ENCODE measurements around the gene MPZL2. TPM values are rescaled to one million over a fixed set of nuclear protein-coding genes. Genes with fewer than 3 reads are reported as not detected.

The MPZL2 gene
- total RNA-seq, 1 experiment from 2014 or later, result 0.26 TPM

DNA sequence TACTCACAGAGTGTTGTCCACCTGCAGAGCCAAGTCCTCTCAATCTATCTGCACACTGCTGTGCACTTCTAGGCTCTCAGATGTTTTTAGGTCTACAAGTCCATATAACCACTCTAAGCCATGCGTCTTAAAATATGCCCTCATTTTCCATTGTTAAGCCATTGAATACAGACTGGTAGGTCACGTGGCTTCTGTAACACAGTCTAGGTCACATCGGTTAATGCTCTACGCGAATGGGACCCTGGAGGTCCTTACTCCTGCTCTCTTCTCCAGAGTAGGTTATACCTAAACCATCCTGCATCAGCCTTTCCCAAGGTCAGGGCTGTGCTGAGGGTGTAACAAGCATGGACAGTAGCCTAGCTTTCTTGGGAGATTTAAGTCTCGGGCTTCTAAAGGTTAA is 40.1 kb downstream of the MPZL2 start:
- Histone ChIP-seq H3K56ac (ENCODE audit: insufficient read length, low read depth, low read length) (no peak overlapping the region), H2BK15ac (ENCODE audit: low read depth, low read length) (no peak overlapping the region), H2BK12ac (ENCODE audit: insufficient read length, low read depth, low read length) (no peak overlapping the region), H2AFZ (ENCODE audit: low read length) (no peak overlapping the region), H3K9me3 (ENCODE audit: control insufficient read depth, low read depth, low read length) (no peaks in the 10 kb centered on the region), H2BK20ac (ENCODE audit: low read depth, low read length, poor library complexity, severe bottlenecking) (no peak overlapping the region), H3K9ac (ENCODE audit: extremely low read depth, insufficient read length, low read length) (no peak overlapping the region), H4K5ac (ENCODE audit: insufficient read length, low read depth, low read length) (no peak overlapping the region), H3K18ac (ENCODE audit: insufficient read length, low read depth, low read length) (no peak overlapping the region), H3K4ac (ENCODE audit: low read depth, low read length) (no peak overlapping the region), H4K20me1 (ENCODE audit: control insufficient read depth, insufficient read depth, insufficient read length) (no peaks in the 10 kb centered on the region), H4K91ac (ENCODE audit: insufficient read length, low read depth, low read length) (no peak overlapping the region), H3K27me3 (ENCODE audit: insufficient read depth, low read length) (no peaks in the 10 kb centered on the region), H3T11ph (ENCODE audit: low read length) (no peak overlapping the region), H2AK5ac (ENCODE audit: insufficient read length, low read length) (no peak overlapping the region), H4K8ac (replicated peaks; ENCODE audit: insufficient read length, low read depth, low read length) (no peak overlapping the region), H3K23me2 (ENCODE audit: insufficient read length, low read depth, low read length, poor library complexity, severe bottlenecking) (no peaks in the 10 kb centered on the region), H2BK5ac (ENCODE audit: insufficient read length, low read length) (no peak overlapping the region), H3K27ac (ENCODE audit: insufficient read length, low read depth, low read length) (no peak overlapping the region), H3K79me2 (ENCODE audit: insufficient read depth, low read length) (no peaks in the 10 kb centered on the region), H3K23ac (ENCODE audit: insufficient read length, low read depth, low read length) (no peak overlapping the region), H3K79me1 (ENCODE audit: insufficient read depth, low read depth, low read length, poor library complexity, severe bottlenecking) (no peaks in the 10 kb centered on the region), H3K14ac (ENCODE audit: insufficient read depth, low read length) (no peak overlapping the region), H3K4me2 (ENCODE audit: insufficient read depth, insufficient read length, low read length) (no peak overlapping the region), H3K4me1 (ENCODE audit: insufficient read depth, low read length) (no peaks in the 10 kb centered on the region), H2BK120ac (ENCODE audit: low read depth, low read length, poor library complexity, severe bottlenecking) (no peak overlapping the region)
- peaks cover 29% of the 10 kb centered on the region for H3K27me3 Mint-ChIP-seq (ENCODE audit: low read depth)
- TF ChIP-seq CTCF (conservative IDR thresholded peaks at IDR 0.05), result no peak
- no peaks in the 10 kb centered on the region for H3K36me3 Mint-ChIP-seq (ENCODE audit: insufficient read depth in 1 of 3, low read depth in 3 of 3)
- no peak for DNase-seq
- H3K9me3 Mint-ChIP-seq, result no peaks in the 10 kb centered on the region
- no peak overlapping the region for H3K4me3 Mint-ChIP-seq
- no CpG with 5 or more reads among the region's 6 CpGs for WGBS (ENCODE audit: extremely low coverage, insufficient read length, low lambda C conversion rate)
- H3K4me1 Mint-ChIP-seq, result no peaks in the 10 kb centered on the region
- H3K27ac Mint-ChIP-seq, result no peak overlapping the region

All from H9 (cell line).